Measurements from ENCODE around the gene METTL15.
A peak's percentile ranks its signal among the peaks of the same experiment; 100 is the strongest.
"Not testable (repeated sequence)": the region's sequence is repeated elsewhere in the genome, so short reads cannot be mapped to it uniquely, and the experiment has no call there.

Gene METTL15

GRCh38 chr11:28107750-28108618, at the start of gene METTL15, which contains the start of gene KIF18A:
Gene METTL15 (plus strand): TSS chr11:28108388. CDS start chr11:28113335, 4,947 bp downstream.
Gene KIF18A (minus strand): TSS chr11:28108156. CDS start chr11:28097947, 10,209 bp downstream.
- H3K27ac ChIP-seq, result peak within 1 kb of the TSS; percentile 75
- peak; percentile 90 for DNase-seq (ENCODE audit: low read depth, low spot score)

GRCh38 chr11:28071305-28071704, 36.9 kb upstream of the METTL15 start:
- H3K27ac ChIP-seq, result no peak overlapping the region
- no peak for DNase-seq (ENCODE audit: low read depth, low spot score)

- no peak overlapping the region for H3K27ac ChIP-seq
- no peak for DNase-seq (ENCODE audit: low read depth, low spot score)
Measured at GRCh38 chr11:28072321-28072720, 35.9 kb upstream of the METTL15 start.

GRCh38 chr11:28077521-28077920, 30.7 kb upstream of the METTL15 start:
- DNase-seq (ENCODE audit: low read depth, low spot score), result no peak

GRCh38 chr11:28083118-28083517, 25.1 kb upstream of the METTL15 start:
- no peak overlapping the region for H3K27ac ChIP-seq
- no peak for DNase-seq (ENCODE audit: low read depth, low spot score)

More at GRCh38 chr11:28077521-28077920, 30.7 kb upstream of the METTL15 start:
- H3K27ac ChIP-seq, result no peak overlapping the region

GRCh38 chr11:28086569-28086968, 21.6 kb upstream of the METTL15 start:
- H3K27ac ChIP-seq, result peak overlapping the region; percentile 34
- DNase-seq (ENCODE audit: low read depth, low spot score), result no peak

GRCh38 chr11:28087192-28087591, 21.0 kb upstream of the METTL15 start:
- H3K27ac ChIP-seq, result peak overlapping the region; percentile 34
- not testable (repeated sequence) for DNase-seq (ENCODE audit: low read depth, low spot score)

GRCh38 chr11:28087693-28088092, 20.5 kb upstream of the METTL15 start:
- not testable (repeated sequence) for DNase-seq (ENCODE audit: low read depth, low spot score)

GRCh38 chr11:28089378-28089777, 18.8 kb upstream of the METTL15 start:
- H3K27ac ChIP-seq, result no peak overlapping the region
- DNase-seq (ENCODE audit: low read depth, low spot score), result no peak

More at GRCh38 chr11:28087693-28088092, 20.5 kb upstream of the METTL15 start:
- peak overlapping the region; percentile 34 for H3K27ac ChIP-seq

GRCh38 chr11:28090052-28090749, 18.0 kb upstream of the METTL15 start:
- DNase-seq (ENCODE audit: low read depth, low spot score), result no peak
- no peak overlapping the region for H3K27ac ChIP-seq

GRCh38 chr11:28092786-28093185, 15.4 kb upstream of the METTL15 start:
- no peak overlapping the region for H3K27ac ChIP-seq
- no peak for DNase-seq (ENCODE audit: low read depth, low spot score)

GRCh38 chr11:28098257-28098656, 9.9 kb upstream of the METTL15 start:
- no peak for DNase-seq (ENCODE audit: low read depth, low spot score)
- H3K27ac ChIP-seq, result no peak overlapping the region

- no peak for DNase-seq (ENCODE audit: low read depth, low spot score)
- no peak overlapping the region for H3K27ac ChIP-seq
Measured at GRCh38 chr11:28099715-28100114, 8.5 kb upstream of the METTL15 start.

GRCh38 chr11:28100665-28101064, 7.5 kb upstream of the METTL15 start:
- H3K27ac ChIP-seq, result no peak overlapping the region
- DNase-seq (ENCODE audit: low read depth, low spot score), result no peak

GRCh38 chr11:28102300-28102699, 5.9 kb upstream of the METTL15 start:
- DNase-seq (ENCODE audit: low read depth, low spot score), result not testable (repeated sequence)

GRCh38 chr11:28104425-28104824, 3.8 kb upstream of the METTL15 start:
- H3K27ac ChIP-seq, result no peak overlapping the region
- no peak for DNase-seq (ENCODE audit: low read depth, low spot score)

More at GRCh38 chr11:28102300-28102699, 5.9 kb upstream of the METTL15 start:
- H3K27ac ChIP-seq, result not testable (repeated sequence)

- no peak overlapping the region for H3K27ac ChIP-seq
- DNase-seq (ENCODE audit: low read depth, low spot score), result no peak
Measured at GRCh38 chr11:28104984-28105383, 3.2 kb upstream of the METTL15 start.

GRCh38 chr11:28105869-28106268, 2.3 kb upstream of the METTL15 start:
- no peak overlapping the region for H3K27ac ChIP-seq
- no peak for DNase-seq (ENCODE audit: low read depth, low spot score)

- peak overlapping the region; percentile 75 for H3K27ac ChIP-seq
- no peak for DNase-seq (ENCODE audit: low read depth, low spot score)
Measured at GRCh38 chr11:28106353-28107043, 1.7 kb upstream of the METTL15 start.

- no peak for DNase-seq (ENCODE audit: low read depth, low spot score)
- peak overlapping the region; percentile 75 for H3K27ac ChIP-seq
Measured at GRCh38 chr11:28107191-28107749, 918 bp upstream of the METTL15 start.

All from epithelial cell of prostate (primary cell).